ENCODE results near the gene DSP.
A peak's percentile ranks its signal among the peaks of the same experiment; 100 is the strongest.

Gene DSP

DNA sequence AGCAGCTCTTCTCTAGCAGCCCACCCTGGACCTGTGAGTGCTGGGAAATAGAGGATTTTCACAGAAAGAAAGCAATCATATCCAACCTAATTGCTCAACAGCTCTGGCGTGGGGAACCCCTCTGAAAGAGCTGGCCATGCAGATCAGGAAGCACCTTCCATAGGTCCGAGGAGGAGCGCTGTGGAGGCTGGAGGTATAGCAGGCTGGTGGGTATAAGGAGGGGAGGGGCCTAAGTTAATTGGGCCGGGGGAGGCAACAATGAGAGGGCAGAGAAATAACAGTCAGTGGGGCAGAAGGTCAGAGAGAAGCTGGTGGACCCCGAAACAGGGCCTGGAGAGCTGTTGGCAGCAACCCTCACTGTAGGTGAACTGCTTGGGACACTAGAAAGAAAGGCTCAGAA, 89.3 kb downstream of the DSP start:
- H3K4me3 ChIP-seq (replicated peaks in 1 of 2; ENCODE audit: low read depth in 2 of 2, low read length in 2 of 2): no peak overlapping the region
- no peak for DNase-seq (ENCODE audit: low read depth in 2 of 2)
- TF ChIP-seq, protein P1, sequence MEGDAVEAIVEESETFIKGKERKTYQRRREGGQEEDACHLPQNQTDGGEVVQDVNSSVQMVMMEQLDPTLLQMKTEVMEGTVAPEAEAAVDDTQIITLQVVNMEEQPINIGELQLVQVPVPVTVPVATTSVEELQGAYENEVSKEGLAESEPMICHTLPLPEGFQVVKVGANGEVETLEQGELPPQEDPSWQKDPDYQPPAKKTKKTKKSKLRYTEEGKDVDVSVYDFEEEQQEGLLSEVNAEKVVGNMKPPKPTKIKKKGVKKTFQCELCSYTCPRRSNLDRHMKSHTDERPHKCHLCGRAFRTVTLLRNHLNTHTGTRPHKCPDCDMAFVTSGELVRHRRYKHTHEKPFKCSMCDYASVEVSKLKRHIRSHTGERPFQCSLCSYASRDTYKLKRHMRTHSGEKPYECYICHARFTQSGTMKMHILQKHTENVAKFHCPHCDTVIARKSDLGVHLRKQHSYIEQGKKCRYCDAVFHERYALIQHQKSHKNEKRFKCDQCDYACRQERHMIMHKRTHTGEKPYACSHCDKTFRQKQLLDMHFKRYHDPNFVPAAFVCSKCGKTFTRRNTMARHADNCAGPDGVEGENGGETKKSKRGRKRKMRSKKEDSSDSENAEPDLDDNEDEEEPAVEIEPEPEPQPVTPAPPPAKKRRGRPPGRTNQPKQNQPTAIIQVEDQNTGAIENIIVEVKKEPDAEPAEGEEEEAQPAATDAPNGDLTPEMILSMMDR (IDR thresholded peaks at IDR 0.05; ENCODE audit: low read depth, low read length): no peak

DNA sequence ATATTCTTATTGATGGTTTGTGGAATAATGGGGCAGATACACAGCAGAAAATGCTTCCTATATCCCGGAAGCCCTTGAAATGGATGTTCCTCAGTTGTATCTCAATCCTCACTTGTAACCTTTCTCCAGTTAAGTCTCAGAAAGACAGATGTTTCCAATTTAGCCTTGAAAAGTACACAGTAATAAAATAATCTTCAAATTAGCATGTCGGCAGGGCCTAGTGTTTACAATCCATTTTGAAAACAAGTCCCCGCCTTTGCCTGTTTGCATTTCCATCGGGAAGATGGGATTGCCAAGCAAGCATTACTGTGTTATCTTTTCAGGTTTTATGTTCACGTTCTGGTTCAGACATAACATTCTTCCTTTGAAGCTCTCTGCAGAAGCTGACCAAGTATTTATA, 90.0 kb downstream of the DSP start:
- TF ChIP-seq, protein P1 (IDR thresholded peaks at IDR 0.05; ENCODE audit: low read depth, low read length): no peak
- H3K4me3 ChIP-seq (replicated peaks in 1 of 2; ENCODE audit: low read depth in 2 of 2, low read length in 2 of 2): no peak overlapping the region
- DNase-seq (ENCODE audit: low read depth in 2 of 2): no peak

DNA sequence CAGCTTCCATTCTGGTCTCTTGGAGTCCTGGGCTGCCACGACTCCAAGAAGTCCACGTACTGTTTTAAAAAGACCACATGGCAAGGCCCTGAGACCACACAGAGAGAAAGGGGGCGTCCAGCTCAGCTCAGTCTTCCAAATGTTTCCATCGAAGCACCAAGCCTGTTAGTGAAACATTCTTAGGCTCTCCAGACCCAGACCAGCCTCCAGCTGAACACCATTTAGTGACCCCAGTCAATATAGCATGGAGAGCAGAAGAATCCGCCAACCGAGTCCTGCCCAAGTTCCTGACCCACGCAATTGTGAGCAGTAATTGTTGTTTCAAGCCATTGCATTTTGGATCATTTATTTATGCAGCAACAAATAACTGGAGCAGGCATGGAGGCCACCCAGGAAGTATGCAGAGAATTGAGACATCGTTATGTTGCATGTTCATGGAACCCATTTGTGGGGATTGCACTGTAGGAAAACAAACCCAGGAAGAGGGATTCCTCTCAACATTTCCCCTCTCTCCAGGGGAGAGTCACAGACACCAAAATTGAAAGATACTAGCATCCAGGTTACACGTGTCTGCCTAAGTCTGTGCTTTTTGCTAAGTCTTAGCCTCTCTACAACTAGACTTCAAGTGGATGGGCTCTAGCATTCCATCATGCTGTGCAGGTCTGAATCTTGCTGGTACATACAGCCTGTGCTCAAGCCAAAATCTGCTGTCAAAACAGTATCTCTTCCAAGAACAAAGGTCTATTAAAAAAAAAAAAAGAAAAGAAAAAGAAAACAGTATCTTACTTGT, 91.2 kb downstream of the DSP start:
- no peak overlapping the region for H3K4me3 ChIP-seq (replicated peaks in 1 of 2; ENCODE audit: low read depth in 2 of 2, low read length in 2 of 2)
- TF ChIP-seq, protein P1 (IDR thresholded peaks at IDR 0.05; ENCODE audit: low read depth, low read length): no peak
- peak in 1 of 2 donors; percentile 25 for DNase-seq (ENCODE audit: low read depth in 2 of 2)

DNA sequence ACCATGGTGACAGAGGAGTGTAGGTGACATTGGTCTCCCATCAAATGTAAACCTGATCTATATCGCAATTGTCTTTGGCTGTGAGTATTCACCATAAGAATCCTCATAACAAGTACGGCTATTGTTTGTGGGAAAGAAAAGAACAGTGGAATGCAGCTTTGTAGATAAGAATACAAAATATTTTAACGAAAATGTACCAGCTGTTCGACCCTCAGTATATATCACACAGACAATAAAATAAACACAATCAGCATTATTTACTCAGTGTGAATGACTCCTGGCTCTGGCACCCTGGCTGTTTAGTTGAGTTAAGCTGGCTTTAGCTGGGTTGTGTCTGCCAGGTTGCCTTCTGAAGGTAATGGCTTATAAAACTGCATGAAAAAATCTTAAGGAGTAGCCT, 91.9 kb downstream of the DSP start:
- TF ChIP-seq, protein P1 (IDR thresholded peaks at IDR 0.05; ENCODE audit: low read depth, low read length): no peak
- H3K4me3 ChIP-seq (replicated peaks in 1 of 2; ENCODE audit: low read depth in 2 of 2, low read length in 2 of 2): no peak overlapping the region
- DNase-seq (ENCODE audit: low read depth in 2 of 2): peak; percentile 61 to 65

DNA sequence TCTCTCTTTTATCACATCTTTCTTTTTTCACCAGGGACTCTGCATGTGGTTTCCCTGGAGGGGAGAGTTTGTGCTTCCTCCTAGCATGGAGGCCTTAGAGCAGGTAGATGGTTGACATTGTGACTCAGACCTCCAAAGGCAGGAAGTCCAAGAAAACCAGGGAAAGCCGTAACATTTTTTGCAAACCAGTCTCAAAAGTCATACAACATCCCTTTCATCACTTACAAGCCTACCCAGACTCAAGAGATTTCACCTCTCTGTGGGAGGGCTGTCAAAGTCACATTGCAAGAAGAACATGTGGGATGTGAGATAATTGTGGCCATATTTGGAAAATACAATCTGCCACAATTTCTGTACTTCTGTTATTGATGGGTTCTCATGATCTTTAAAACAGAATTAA, 94.7 kb downstream of the DSP start:
- DNase-seq (ENCODE audit: low read depth in 2 of 2): peak; percentile 23 to 41
- TF ChIP-seq, protein P1 (IDR thresholded peaks at IDR 0.05; ENCODE audit: low read depth, low read length): no peak
- H3K4me3 ChIP-seq (replicated peaks in 1 of 2; ENCODE audit: low read depth in 2 of 2, low read length in 2 of 2): no peak overlapping the region

Data from cardiac fibroblast (primary cell).